ENCODE data around the gene PRSS35. TPM values are rescaled to one million over a fixed set of nuclear protein-coding genes. Genes with fewer than 3 reads are reported as not detected.
A peak's percentile ranks its signal among the peaks of the same experiment; 100 is the strongest.

The PRSS35 gene
- total RNA-seq, 4 donors from 2014 or later = 0.20 to 2.6 (median 0.57) TPM

- H3K4me3 ChIP-seq = no peak overlapping the region
- no peaks in the 10 kb centered on the region for H3K27me3 ChIP-seq
- no peaks in the 10 kb centered on the region for H3K36me3 ChIP-seq
- peak in 1 of 2 donors; percentile 75 for TF ChIP-seq EP300 (IDR thresholded peaks at IDR 0.05)
- no peak for TF ChIP-seq CTCF (IDR thresholded peaks at IDR 0.05)
- no peak for TF ChIP-seq POLR2A (IDR thresholded peaks at IDR 0.05)
- H3K4me1 ChIP-seq = no peaks in the 10 kb centered on the region
- no peaks in the 10 kb centered on the region for H3K9me3 ChIP-seq
- WGBS, 2 donors = 73 to 75% methylated on average over 3 of the region's 3 CpGs
- DNase-seq (ENCODE audit: low spot score in 2 of 2) = peak in 1 of 2 donors; percentile 54
- no peak overlapping the region for H3K27ac ChIP-seq
These were observed 44.7 kb upstream of the PRSS35 start for GRCh38 chr6:83467620-83468036.

GRCh38 chr6:83470001-83470400 lies 42.3 kb upstream of the PRSS35 start:
- DNase-seq (ENCODE audit: low spot score in 2 of 2) = no peak
- TF ChIP-seq EP300 (IDR thresholded peaks at IDR 0.05) (no peak), CTCF (IDR thresholded peaks at IDR 0.05) (no peak), POLR2A (IDR thresholded peaks at IDR 0.05) (no peak)
- H3K27ac ChIP-seq = no peak overlapping the region
- WGBS, 2 donors = 68 to 80% methylated on average over 4 of the region's 4 CpGs
- H3K4me3 ChIP-seq = no peak overlapping the region
- no peaks in the 10 kb centered on the region for H3K27me3 ChIP-seq
- no peaks in the 10 kb centered on the region for H3K9me3 ChIP-seq
- H3K36me3 ChIP-seq = no peaks in the 10 kb centered on the region
- no peaks in the 10 kb centered on the region for H3K4me1 ChIP-seq

GRCh38 chr6:83470587-83470986 lies 41.7 kb upstream of the PRSS35 start:
- H3K36me3 ChIP-seq = no peaks in the 10 kb centered on the region
- 90 to 92% methylated on average over 3 of the region's 3 CpGs for WGBS, 2 donors
- no peaks in the 10 kb centered on the region for H3K4me1 ChIP-seq
- TF ChIP-seq EP300 (IDR thresholded peaks at IDR 0.05) (no peak), POLR2A (IDR thresholded peaks at IDR 0.05) (no peak), CTCF (IDR thresholded peaks at IDR 0.05) (no peak)
- no peak overlapping the region for H3K4me3 ChIP-seq
- DNase-seq (ENCODE audit: low spot score in 2 of 2) = no peak
- no peak overlapping the region for H3K27ac ChIP-seq
- H3K9me3 ChIP-seq = no peaks in the 10 kb centered on the region
- H3K27me3 ChIP-seq = no peaks in the 10 kb centered on the region

GRCh38 chr6:83472767-83473166 lies 39.6 kb upstream of the PRSS35 start:
- 83 to 87% methylated on average over 2 of the region's 2 CpGs for WGBS, 2 donors

GRCh38 chr6:83474309-83474708 lies 38.0 kb upstream of the PRSS35 start:
- TF ChIP-seq POLR2A (IDR thresholded peaks at IDR 0.05) (no peak), CTCF (IDR thresholded peaks at IDR 0.05) (no peak), EP300 (IDR thresholded peaks at IDR 0.05) (no peak)
- Histone ChIP-seq H3K9me3 (no peaks in the 10 kb centered on the region), H3K27me3 (no peaks in the 10 kb centered on the region), H3K27ac (no peak overlapping the region), H3K36me3 (no peaks in the 10 kb centered on the region), H3K4me1 (no peaks in the 10 kb centered on the region), H3K4me3 (no peak overlapping the region)
- no peak for DNase-seq (ENCODE audit: low spot score in 2 of 2)
- 44 to 66% methylated on average over 4 of the region's 4 CpGs for WGBS, 2 donors

More at GRCh38 chr6:83472767-83473166, 39.6 kb upstream of the PRSS35 start:
- DNase-seq (ENCODE audit: low spot score in 2 of 2) = no peak
- Histone ChIP-seq H3K27me3 (no peaks in the 10 kb centered on the region), H3K27ac (no peak overlapping the region), H3K36me3 (no peaks in the 10 kb centered on the region), H3K4me3 (no peak overlapping the region), H3K9me3 (no peaks in the 10 kb centered on the region), H3K4me1 (no peaks in the 10 kb centered on the region)
- TF ChIP-seq POLR2A (IDR thresholded peaks at IDR 0.05) (no peak), EP300 (IDR thresholded peaks at IDR 0.05) (no peak), CTCF (IDR thresholded peaks at IDR 0.05) (no peak)
